Measurements from ENCODE around the gene MIGA1.
"Not testable (repeated sequence)": the region's sequence is repeated elsewhere in the genome, so short reads cannot be mapped to it uniquely, and the experiment has no call there.

MIGA1 gene

GRCh38 chr1:77803371-77803770 is 23.9 kb downstream of the MIGA1 start:
- peaks cover 36% of the 10 kb centered on the region for H3K36me3 ChIP-seq (ENCODE audit: insufficient read depth, low read length)
- no peaks in the 10 kb centered on the region for H3K27me3 ChIP-seq (ENCODE audit: control insufficient read depth, insufficient read depth, low read length)
- H3K4me2 ChIP-seq (ENCODE audit: low read length), result no peak overlapping the region
- no peaks in the 10 kb centered on the region for H3K9me3 ChIP-seq (replicated peaks; ENCODE audit: low read length)
- no peak overlapping the region for H3K9ac ChIP-seq (ENCODE audit: low read depth, low read length)
- no peaks in the 10 kb centered on the region for H3K4me1 ChIP-seq (ENCODE audit: control insufficient read depth, insufficient read depth, low read length)
- H3K4me3 ChIP-seq (ENCODE audit: low read length), result no peak overlapping the region

GRCh38 chr1:77809787-77810462 is 30.5 kb downstream of the MIGA1 start:
- H3K9me3 ChIP-seq (replicated peaks; ENCODE audit: low read length); H3K4me1 ChIP-seq (ENCODE audit: control insufficient read depth, insufficient read depth, low read length); H3K4me2 ChIP-seq (ENCODE audit: low read length); H3K4me3 ChIP-seq (ENCODE audit: low read length); H3K9ac ChIP-seq (ENCODE audit: low read depth, low read length); H3K27me3 ChIP-seq (ENCODE audit: control insufficient read depth, insufficient read depth, low read length): not testable (repeated sequence)
- peaks cover 32% of the 10 kb centered on the region for H3K36me3 ChIP-seq (ENCODE audit: insufficient read depth, low read length)

GRCh38 chr1:77811589-77811988 is 32.1 kb downstream of the MIGA1 start:
- not testable (repeated sequence) for H3K9me3 ChIP-seq (replicated peaks; ENCODE audit: low read length); H3K4me1 ChIP-seq (ENCODE audit: control insufficient read depth, insufficient read depth, low read length); H3K9ac ChIP-seq (ENCODE audit: low read depth, low read length); H3K4me2 ChIP-seq (ENCODE audit: low read length); H3K4me3 ChIP-seq (ENCODE audit: low read length); H3K27me3 ChIP-seq (ENCODE audit: control insufficient read depth, insufficient read depth, low read length)
- peaks cover 27% of the 10 kb centered on the region for H3K36me3 ChIP-seq (ENCODE audit: insufficient read depth, low read length)

- H3K4me3 ChIP-seq (ENCODE audit: low read length), result no peak overlapping the region
- no peak overlapping the region for H3K4me2 ChIP-seq (ENCODE audit: low read length)
- peaks cover 31% of the 10 kb centered on the region for H3K36me3 ChIP-seq (ENCODE audit: insufficient read depth, low read length)
- H3K27me3 ChIP-seq (ENCODE audit: control insufficient read depth, insufficient read depth, low read length), result no peaks in the 10 kb centered on the region
- no peak overlapping the region for H3K9ac ChIP-seq (ENCODE audit: low read depth, low read length)
- no peaks in the 10 kb centered on the region for H3K4me1 ChIP-seq (ENCODE audit: control insufficient read depth, insufficient read depth, low read length)
- no peaks in the 10 kb centered on the region for H3K9me3 ChIP-seq (replicated peaks; ENCODE audit: low read length)
Observed at GRCh38 chr1:77817368-77818209, 38.1 kb downstream of the MIGA1 start.

- H3K27me3 ChIP-seq (ENCODE audit: control insufficient read depth, insufficient read depth, low read length), result no peaks in the 10 kb centered on the region
- no peak overlapping the region for H3K4me3 ChIP-seq (ENCODE audit: low read length)
- peaks cover 18% of the 10 kb centered on the region for H3K4me1 ChIP-seq (ENCODE audit: control insufficient read depth, insufficient read depth, low read length)
- H3K36me3 ChIP-seq (ENCODE audit: insufficient read depth, low read length), result peaks cover 16% of the 10 kb centered on the region
- no peaks in the 10 kb centered on the region for H3K9me3 ChIP-seq (replicated peaks; ENCODE audit: low read length)
- no peak overlapping the region for H3K9ac ChIP-seq (ENCODE audit: low read depth, low read length)
- H3K4me2 ChIP-seq (ENCODE audit: low read length), result no peak overlapping the region
Observed at GRCh38 chr1:77820121-77820520, 40.7 kb downstream of the MIGA1 start.

GRCh38 chr1:77824079-77824478 is 44.6 kb downstream of the MIGA1 start:
- Histone ChIP-seq H3K9me3 (replicated peaks; ENCODE audit: low read length) (no peaks in the 10 kb centered on the region), H3K27me3 (ENCODE audit: control insufficient read depth, insufficient read depth, low read length) (no peaks in the 10 kb centered on the region), H3K4me2 (ENCODE audit: low read length) (no peak overlapping the region), H3K36me3 (ENCODE audit: insufficient read depth, low read length) (peaks cover 11% of the 10 kb centered on the region), H3K4me1 (ENCODE audit: control insufficient read depth, insufficient read depth, low read length) (peaks cover 23% of the 10 kb centered on the region), H3K9ac (ENCODE audit: low read depth, low read length) (no peak overlapping the region), H3K4me3 (ENCODE audit: low read length) (no peak overlapping the region)

GRCh38 chr1:77824694-77825093 is 45.2 kb downstream of the MIGA1 start:
- Histone ChIP-seq H3K9ac (ENCODE audit: low read depth, low read length) (no peak overlapping the region), H3K4me1 (ENCODE audit: control insufficient read depth, insufficient read depth, low read length) (peaks cover 23% of the 10 kb centered on the region), H3K9me3 (replicated peaks; ENCODE audit: low read length) (no peaks in the 10 kb centered on the region), H3K27me3 (ENCODE audit: control insufficient read depth, insufficient read depth, low read length) (no peaks in the 10 kb centered on the region), H3K4me3 (ENCODE audit: low read length) (no peak overlapping the region), H3K36me3 (ENCODE audit: insufficient read depth, low read length) (peaks cover 10% of the 10 kb centered on the region), H3K4me2 (ENCODE audit: low read length) (no peak overlapping the region)

- Histone ChIP-seq H3K9ac (ENCODE audit: low read depth, low read length) (no peak overlapping the region), H3K36me3 (ENCODE audit: insufficient read depth, low read length) (peaks cover 5% of the 10 kb centered on the region), H3K4me2 (ENCODE audit: low read length) (no peak overlapping the region), H3K4me3 (ENCODE audit: low read length) (no peak overlapping the region), H3K9me3 (replicated peaks; ENCODE audit: low read length) (no peaks in the 10 kb centered on the region), H3K27me3 (ENCODE audit: control insufficient read depth, insufficient read depth, low read length) (no peaks in the 10 kb centered on the region), H3K4me1 (ENCODE audit: control insufficient read depth, insufficient read depth, low read length) (peaks cover 24% of the 10 kb centered on the region)
Observed at GRCh38 chr1:77825131-77825709, 45.8 kb downstream of the MIGA1 start.

GRCh38 chr1:77826851-77827250 is 47.4 kb downstream of the MIGA1 start:
- peaks cover 40% of the 10 kb centered on the region for H3K4me1 ChIP-seq (ENCODE audit: control insufficient read depth, insufficient read depth, low read length)
- H3K9me3 ChIP-seq (replicated peaks; ENCODE audit: low read length); H3K36me3 ChIP-seq (ENCODE audit: insufficient read depth, low read length); H3K4me2 ChIP-seq (ENCODE audit: low read length); H3K9ac ChIP-seq (ENCODE audit: low read depth, low read length); H3K27me3 ChIP-seq (ENCODE audit: control insufficient read depth, insufficient read depth, low read length); H3K4me3 ChIP-seq (ENCODE audit: low read length): not testable (repeated sequence)

- Histone ChIP-seq H3K4me3 (ENCODE audit: low read length) (no peak overlapping the region), H3K27me3 (ENCODE audit: control insufficient read depth, insufficient read depth, low read length) (no peaks in the 10 kb centered on the region), H3K4me1 (ENCODE audit: control insufficient read depth, insufficient read depth, low read length) (peaks cover 52% of the 10 kb centered on the region), H3K9me3 (replicated peaks; ENCODE audit: low read length) (no peaks in the 10 kb centered on the region), H3K36me3 (ENCODE audit: insufficient read depth, low read length) (no peaks in the 10 kb centered on the region), H3K9ac (ENCODE audit: low read depth, low read length) (no peak overlapping the region), H3K4me2 (ENCODE audit: low read length) (no peak overlapping the region)
Observed at GRCh38 chr1:77828098-77828497, 48.6 kb downstream of the MIGA1 start.

GRCh38 chr1:77829851-77830250 is 50.4 kb downstream of the MIGA1 start:
- Histone ChIP-seq H3K9ac (ENCODE audit: low read depth, low read length) (peak overlapping the region; percentile 5), H3K4me1 (ENCODE audit: control insufficient read depth, insufficient read depth, low read length) (peaks cover 54% of the 10 kb centered on the region), H3K27me3 (ENCODE audit: control insufficient read depth, insufficient read depth, low read length) (no peaks in the 10 kb centered on the region), H3K4me2 (ENCODE audit: low read length) (no peak overlapping the region), H3K36me3 (ENCODE audit: insufficient read depth, low read length) (no peaks in the 10 kb centered on the region), H3K4me3 (ENCODE audit: low read length) (no peak overlapping the region), H3K9me3 (replicated peaks; ENCODE audit: low read length) (no peaks in the 10 kb centered on the region)
